Peyer's patch (tissue), 4 donors: ENCODE measurements around the gene PGRMC2.

Experiments
- POLR2A ChIP-seq, 2 donors: fragments of 450-650 bp; IDR thresholded peaks; one replicate each; pipeline ENCODE4 v1.5.1; 2017; ENCODE audit warnings: antibody characterized with exemption in 2 of 2, mild to moderate bottlenecking in 2 of 2, moderate library complexity in 2 of 2
- TF ChIP-seq, protein P1 (sequence below), 6 experiments: fragments of 450-650 bp in 4 of 6; fragments of 200-600 bp in 2 of 6; sonication (generic) in 1 of 6; IDR thresholded peaks; one replicate each; pipeline ENCODE4 v1.5.1; 2017 to 2019; ENCODE audit warnings: antibody characterized with exemption in 6 of 6, mild to moderate bottlenecking in 3 of 6, moderate library complexity in 1 of 6

DNA sequence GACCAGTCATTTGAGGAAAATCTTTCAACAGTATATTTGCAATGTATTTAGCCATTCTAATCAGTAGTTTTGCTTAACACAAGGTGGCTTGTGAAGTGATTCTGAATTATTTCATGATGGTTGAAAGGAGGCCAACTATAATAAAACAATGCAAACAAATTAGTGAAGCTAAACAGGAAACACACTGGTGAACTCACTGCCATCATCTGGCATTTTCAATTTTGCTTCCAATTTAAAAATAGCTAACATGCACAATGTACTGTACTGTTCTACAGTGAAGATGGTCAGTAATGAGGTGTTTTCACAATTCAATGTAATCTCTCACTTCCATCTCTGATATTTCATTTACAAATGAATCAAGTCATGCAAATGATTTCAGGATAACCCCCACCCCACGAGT lies 31.1 kb downstream of the PGRMC2 start:
- TF ChIP-seq, protein P1, sequence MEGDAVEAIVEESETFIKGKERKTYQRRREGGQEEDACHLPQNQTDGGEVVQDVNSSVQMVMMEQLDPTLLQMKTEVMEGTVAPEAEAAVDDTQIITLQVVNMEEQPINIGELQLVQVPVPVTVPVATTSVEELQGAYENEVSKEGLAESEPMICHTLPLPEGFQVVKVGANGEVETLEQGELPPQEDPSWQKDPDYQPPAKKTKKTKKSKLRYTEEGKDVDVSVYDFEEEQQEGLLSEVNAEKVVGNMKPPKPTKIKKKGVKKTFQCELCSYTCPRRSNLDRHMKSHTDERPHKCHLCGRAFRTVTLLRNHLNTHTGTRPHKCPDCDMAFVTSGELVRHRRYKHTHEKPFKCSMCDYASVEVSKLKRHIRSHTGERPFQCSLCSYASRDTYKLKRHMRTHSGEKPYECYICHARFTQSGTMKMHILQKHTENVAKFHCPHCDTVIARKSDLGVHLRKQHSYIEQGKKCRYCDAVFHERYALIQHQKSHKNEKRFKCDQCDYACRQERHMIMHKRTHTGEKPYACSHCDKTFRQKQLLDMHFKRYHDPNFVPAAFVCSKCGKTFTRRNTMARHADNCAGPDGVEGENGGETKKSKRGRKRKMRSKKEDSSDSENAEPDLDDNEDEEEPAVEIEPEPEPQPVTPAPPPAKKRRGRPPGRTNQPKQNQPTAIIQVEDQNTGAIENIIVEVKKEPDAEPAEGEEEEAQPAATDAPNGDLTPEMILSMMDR (IDR thresholded peaks at IDR 0.05) = no peak
- no peak for TF ChIP-seq POLR2A (IDR thresholded peaks at IDR 0.05)
